Activated CD8-positive, alpha-beta T cell treated with anti-CD3 and anti-CD28 coated beads, Interleukin-2, amount 10 ng/mL, durations not matched to agents 7 days and 5 days (primary cell): ENCODE data around the gene FNBP1L. TPM values are rescaled to one million over a fixed set of nuclear protein-coding genes. Genes with fewer than 3 reads are reported as not detected.
"Not testable (repeated sequence)": the region's sequence is repeated elsewhere in the genome, so short reads cannot be mapped to it uniquely, and the experiment has no call there.

Experiments used
- ATAC-seq: fragments of 150-1000 bp; cut with Tn5 transposase; one replicate; pipeline ENCODE4 v1.10.0; 2021; ENCODE audit warnings: moderate library complexity
- CTCF ChIA-PET: fragments of 350-600 bp; sonication (Branson Sonifier 250); formaldehyde crosslinking; loops from one replicate; lab custom pipeline; 2021; ENCODE audit warnings: antibody characterized with exemption; lab: Charles Lee
- POLR2A ChIA-PET: fragments of 350-600 bp; sonication (Branson Sonifier 250); formaldehyde crosslinking; loops from one replicate; lab custom pipeline; 2021; ENCODE audit warnings: antibody characterized with exemption; lab: Charles Lee
- DNase-seq: peaks from one replicate; pipeline ENCODE4 v3.0.0-alpha.2; 2020
- H3K27ac Mint-ChIP-seq: one replicate; pipeline ENCODE4 v1.8.0; 2021; ENCODE audit warnings: mild to moderate bottlenecking, mixed read lengths
- H3K27me3 Mint-ChIP-seq: one replicate; pipeline ENCODE4 v1.8.0; 2021; ENCODE audit warnings: low read depth, mixed read lengths
- H3K36me3 Mint-ChIP-seq: one replicate; pipeline ENCODE4 v1.8.0; 2021; ENCODE audit warnings: low read depth, mixed read lengths
- H3K4me1 Mint-ChIP-seq: one replicate; pipeline ENCODE4 v1.8.0; 2021; ENCODE audit warnings: low read depth, mixed read lengths
- H3K4me3 Mint-ChIP-seq: one replicate; pipeline ENCODE4 v1.8.0; 2021; ENCODE audit warnings: mild to moderate bottlenecking, mixed read lengths
- H3K9me3 Mint-ChIP-seq: one replicate; pipeline ENCODE4 v1.8.0; 2022; ENCODE audit warnings: mixed read lengths; ENCODE audit not compliant: insufficient read depth
- total RNA-seq, 2 experiments: library from RNA; stranded (reverse); gene quantifications; one replicate each; pipeline ENCODE4 v1.2.3, GENCODE V29; 2021

FNBP1L gene
- total RNA-seq, 2 experiments from 2014 or later, result 0.10 TPM; not detected in 1

- CTCF ChIA-PET, ATAC-seq, POLR2A ChIA-PET, H3K36me3 Mint-ChIP-seq, H3K4me1 Mint-ChIP-seq, H3K9me3 Mint-ChIP-seq, H3K27me3 Mint-ChIP-seq, DNase-seq, H3K4me3 Mint-ChIP-seq, H3K27ac Mint-ChIP-seq: not testable (repeated sequence)
Measured at GRCh38 chr1:93469223-93469622, 21.3 kb downstream of the FNBP1L start.

DNA sequence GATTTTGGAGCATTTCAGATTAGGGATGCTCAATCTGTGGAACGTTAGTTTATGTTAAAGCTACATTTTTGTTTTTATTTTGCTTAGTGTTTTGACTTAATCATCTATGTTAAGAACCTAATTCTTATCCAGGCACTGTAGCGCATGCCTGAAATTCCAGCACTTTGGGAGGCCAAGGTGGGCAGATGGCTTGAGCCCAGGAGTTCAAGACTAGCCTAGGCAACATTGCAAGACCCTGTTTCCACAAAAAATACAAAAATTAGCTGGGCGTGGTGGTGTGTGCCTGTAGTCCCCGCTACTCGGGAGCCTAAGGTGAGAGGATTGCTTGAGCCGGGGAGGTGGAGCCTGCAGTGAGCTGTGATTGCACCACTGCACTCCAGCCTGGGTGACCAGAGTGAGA, 23.4 kb downstream of the FNBP1L start:
- Mint-ChIP-seq H3K27ac (no peak overlapping the region), H3K4me1 (no peaks in the 10 kb centered on the region), H3K36me3 (no peaks in the 10 kb centered on the region), H3K4me3 (no peak overlapping the region), H3K27me3 (no peaks in the 10 kb centered on the region), H3K9me3 (no peaks in the 10 kb centered on the region)
- POLR2A ChIA-PET, result no interaction called here
- no peak for DNase-seq
- no peak for ATAC-seq
- CTCF ChIA-PET, result no interaction called here

- H3K4me1 Mint-ChIP-seq, result no peaks in the 10 kb centered on the region
- no peak overlapping the region for H3K27ac Mint-ChIP-seq
- no peaks in the 10 kb centered on the region for H3K9me3 Mint-ChIP-seq
- POLR2A ChIA-PET, result no interaction called here
- no peaks in the 10 kb centered on the region for H3K36me3 Mint-ChIP-seq
- H3K27me3 Mint-ChIP-seq, result peaks cover 6% of the 10 kb centered on the region
- DNase-seq, result no peak
- H3K4me3 Mint-ChIP-seq, result no peak overlapping the region
- no peak for ATAC-seq
- CTCF ChIA-PET, result no interaction called here
Measured at GRCh38 chr1:93471911-93472310, 24.0 kb downstream of the FNBP1L start.

DNA sequence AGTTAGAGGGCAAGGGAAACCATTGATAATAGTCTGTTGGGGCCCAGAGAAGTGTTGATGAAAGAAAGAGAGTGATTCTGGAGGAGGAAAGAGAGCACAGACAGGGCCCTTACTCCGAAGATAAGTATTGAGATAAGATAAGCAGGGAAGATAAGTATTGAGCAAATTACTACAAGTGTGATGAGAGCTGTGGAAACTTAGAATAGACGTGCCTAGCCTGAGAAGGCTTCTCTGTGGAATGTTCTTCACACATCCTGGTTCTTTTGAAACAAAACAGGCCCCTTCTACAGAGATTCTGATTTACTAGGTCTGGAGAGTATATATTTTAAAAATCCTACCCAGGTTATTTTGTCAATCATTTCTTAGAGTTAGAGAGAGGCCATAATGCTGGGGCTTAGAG, 26.4 kb downstream of the FNBP1L start:
- H3K27ac Mint-ChIP-seq, result no peak overlapping the region
- H3K4me3 Mint-ChIP-seq, result no peak overlapping the region
- H3K27me3 Mint-ChIP-seq, result peaks cover 11% of the 10 kb centered on the region
- no peaks in the 10 kb centered on the region for H3K36me3 Mint-ChIP-seq
- ChIA-PET CTCF (interaction anchor here (0.7 kb wide), 1 partner anchor 45 kb away, joined by 3 read pairs; no protein-coding TSS in a partner anchor), POLR2A (no interaction called here)
- peaks cover 10% of the 10 kb centered on the region for H3K9me3 Mint-ChIP-seq
- DNase-seq (no peak), ATAC-seq (no peak)
- H3K4me1 Mint-ChIP-seq, result no peaks in the 10 kb centered on the region

- ATAC-seq (no peak), DNase-seq (no peak)
- H3K4me3 Mint-ChIP-seq, result no peak overlapping the region
- H3K27ac Mint-ChIP-seq, result no peak overlapping the region
- CTCF ChIA-PET, result no interaction called here
- H3K36me3 Mint-ChIP-seq, result no peaks in the 10 kb centered on the region
- H3K9me3 Mint-ChIP-seq, result peaks cover 16% of the 10 kb centered on the region
- H3K4me1 Mint-ChIP-seq, result no peaks in the 10 kb centered on the region
- POLR2A ChIA-PET, result no interaction called here
- H3K27me3 Mint-ChIP-seq, result peaks cover 11% of the 10 kb centered on the region
Measured at GRCh38 chr1:93475681-93476080, 27.8 kb downstream of the FNBP1L start.

GRCh38 chr1:93479133-93479745, 31.3 kb downstream of the FNBP1L start:
- H3K27ac Mint-ChIP-seq, DNase-seq, POLR2A ChIA-PET, ATAC-seq, H3K4me1 Mint-ChIP-seq, H3K36me3 Mint-ChIP-seq, H3K4me3 Mint-ChIP-seq, CTCF ChIA-PET: not testable (repeated sequence)
- Mint-ChIP-seq H3K9me3 (peaks cover 16% of the 10 kb centered on the region), H3K27me3 (peaks cover 11% of the 10 kb centered on the region)

DNA sequence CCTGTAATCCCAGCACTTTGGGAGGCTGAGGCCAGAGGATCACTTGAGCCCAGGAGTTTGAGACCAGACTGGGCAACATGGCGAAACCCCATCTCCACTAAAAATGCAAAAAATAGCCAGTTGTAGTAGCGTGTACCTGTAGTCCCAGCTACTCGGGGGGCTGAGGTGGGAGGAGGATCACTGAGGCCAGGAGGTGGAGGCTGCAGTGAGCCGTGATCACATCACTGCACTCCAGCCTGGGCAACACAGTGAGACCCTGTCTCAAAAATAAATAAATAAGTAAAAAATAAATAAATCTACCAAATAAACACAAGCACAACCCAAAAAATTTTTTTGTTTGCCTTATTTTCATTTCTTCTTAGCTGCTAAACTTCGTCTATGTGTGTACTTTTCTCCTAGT, 34.0 kb downstream of the FNBP1L start:
- H3K27ac Mint-ChIP-seq, ATAC-seq, CTCF ChIA-PET, DNase-seq, H3K36me3 Mint-ChIP-seq, H3K4me1 Mint-ChIP-seq, H3K4me3 Mint-ChIP-seq, POLR2A ChIA-PET, H3K27me3 Mint-ChIP-seq: not testable (repeated sequence)
- peaks cover 16% of the 10 kb centered on the region for H3K9me3 Mint-ChIP-seq

DNA sequence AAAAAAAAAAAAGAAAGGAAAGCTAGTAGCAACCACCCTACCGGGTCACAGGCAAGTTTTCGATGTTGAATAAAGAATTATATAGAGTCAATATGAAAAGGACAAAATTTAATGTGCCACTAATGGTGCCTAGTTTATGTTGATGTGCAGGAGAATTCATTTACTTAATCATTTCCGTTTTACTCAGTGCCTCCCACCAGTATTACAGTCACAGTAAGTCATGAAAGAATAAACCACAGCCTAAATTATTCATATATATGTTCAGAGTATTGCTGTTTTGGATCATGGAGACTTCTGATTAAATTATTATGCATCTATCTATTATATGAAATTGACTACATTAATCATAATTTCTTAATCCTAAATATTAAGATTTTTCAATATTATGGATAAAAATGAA, 35.3 kb downstream of the FNBP1L start:
- CTCF ChIA-PET, result no interaction called here
- H3K4me1 Mint-ChIP-seq, result no peaks in the 10 kb centered on the region

GRCh38 chr1:93483606-93484005, 35.7 kb downstream of the FNBP1L start:
- POLR2A ChIA-PET, result no interaction called here
- no peak overlapping the region for H3K4me3 Mint-ChIP-seq
- no peaks in the 10 kb centered on the region for H3K36me3 Mint-ChIP-seq
- no peak overlapping the region for H3K27ac Mint-ChIP-seq
- H3K27me3 Mint-ChIP-seq, result peaks cover 8% of the 10 kb centered on the region
- ATAC-seq (no peak), DNase-seq (no peak)
- CTCF ChIA-PET, result no interaction called here
- peaks cover 13% of the 10 kb centered on the region for H3K9me3 Mint-ChIP-seq
- no peaks in the 10 kb centered on the region for H3K4me1 Mint-ChIP-seq

More for the DNA sequence above, 35.3 kb downstream of the FNBP1L start:
- H3K4me3 Mint-ChIP-seq, result no peak overlapping the region
- POLR2A ChIA-PET, result no interaction called here
- peaks cover 6% of the 10 kb centered on the region for H3K27me3 Mint-ChIP-seq
- no peaks in the 10 kb centered on the region for H3K36me3 Mint-ChIP-seq
- peaks cover 16% of the 10 kb centered on the region for H3K9me3 Mint-ChIP-seq
- DNase-seq (no peak), ATAC-seq (no peak)
- no peak overlapping the region for H3K27ac Mint-ChIP-seq

GRCh38 chr1:93488207-93488606, 40.3 kb downstream of the FNBP1L start:
- Mint-ChIP-seq H3K27me3 (peaks cover 20% of the 10 kb centered on the region), H3K27ac (no peak overlapping the region), H3K9me3 (no peaks in the 10 kb centered on the region), H3K4me1 (no peaks in the 10 kb centered on the region), H3K36me3 (no peaks in the 10 kb centered on the region), H3K4me3 (no peak overlapping the region)
- POLR2A ChIA-PET, result no interaction called here
- CTCF ChIA-PET, result interaction anchor here (0.9 to 1.2 kb wide), 3 partner anchors 10 to 356 kb away, joined by 3 read pairs; no protein-coding TSS in a partner anchor
- ATAC-seq (no peak), DNase-seq (no peak)

DNA sequence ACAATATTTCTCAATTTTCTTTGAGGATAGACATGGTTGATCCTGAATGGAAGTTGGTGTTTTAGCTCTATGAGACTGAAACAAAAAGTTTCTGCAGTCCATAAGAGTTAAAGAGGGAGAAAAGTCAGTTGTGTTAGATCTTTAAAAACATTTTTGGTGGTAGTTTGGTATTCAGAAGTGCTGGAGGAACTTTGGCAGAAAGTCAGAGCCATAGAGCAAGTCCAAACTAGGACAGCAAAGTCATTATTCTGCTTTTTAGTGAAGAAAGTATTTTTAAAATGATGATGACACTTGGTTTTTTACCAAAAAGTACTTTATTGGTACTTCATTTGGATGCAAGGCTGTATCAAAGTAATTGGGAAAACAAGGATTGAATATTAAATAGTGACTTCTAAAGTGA, 41.8 kb downstream of the FNBP1L start:
- no peaks in the 10 kb centered on the region for H3K9me3 Mint-ChIP-seq
- DNase-seq (no peak), ATAC-seq (no peak)
- no peaks in the 10 kb centered on the region for H3K36me3 Mint-ChIP-seq
- H3K27ac Mint-ChIP-seq, result no peak overlapping the region
- ChIA-PET POLR2A (no interaction called here), CTCF (no interaction called here)
- no peaks in the 10 kb centered on the region for H3K4me1 Mint-ChIP-seq
- H3K27me3 Mint-ChIP-seq, result peaks cover 20% of the 10 kb centered on the region
- no peak overlapping the region for H3K4me3 Mint-ChIP-seq

DNA sequence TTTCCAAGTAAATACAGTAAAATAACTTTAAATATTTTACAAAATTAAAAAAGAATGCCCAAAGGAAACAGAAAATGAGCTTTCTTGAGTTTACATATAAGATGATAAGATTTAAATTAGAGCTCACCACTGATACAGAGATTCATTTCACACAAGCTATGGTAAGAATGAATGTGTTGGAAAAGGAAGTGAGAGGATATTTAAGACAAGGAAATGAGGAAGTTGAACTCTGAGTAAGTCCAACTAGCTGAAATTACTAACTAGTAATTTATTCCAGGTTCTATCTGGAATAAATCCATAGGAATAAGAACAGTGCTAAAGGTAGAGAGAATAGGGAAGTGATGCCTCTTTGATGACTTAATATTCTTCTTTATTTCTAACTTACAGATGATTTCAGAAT, 42.4 kb downstream of the FNBP1L start:
- H3K27ac Mint-ChIP-seq, result no peak overlapping the region
- ChIA-PET POLR2A (no interaction called here), CTCF (no interaction called here)
- ATAC-seq (no peak), DNase-seq (no peak)
- H3K36me3 Mint-ChIP-seq, result no peaks in the 10 kb centered on the region
- H3K27me3 Mint-ChIP-seq, result peaks cover 20% of the 10 kb centered on the region
- no peak overlapping the region for H3K4me3 Mint-ChIP-seq
- H3K4me1 Mint-ChIP-seq, result no peaks in the 10 kb centered on the region
- H3K9me3 Mint-ChIP-seq, result no peaks in the 10 kb centered on the region

- H3K4me1 Mint-ChIP-seq, result no peaks in the 10 kb centered on the region
- no peaks in the 10 kb centered on the region for H3K36me3 Mint-ChIP-seq
- H3K27ac Mint-ChIP-seq, result no peak overlapping the region
- CTCF ChIA-PET, result no interaction called here
- POLR2A ChIA-PET, result no interaction called here
- H3K27me3 Mint-ChIP-seq, result peaks cover 5% of the 10 kb centered on the region
- DNase-seq, result no peak
- ATAC-seq, result no peak
- no peaks in the 10 kb centered on the region for H3K9me3 Mint-ChIP-seq
- no peak overlapping the region for H3K4me3 Mint-ChIP-seq
Measured at GRCh38 chr1:93495911-93496310, 48.0 kb downstream of the FNBP1L start.
